Activated CD4-positive, alpha-beta memory T cell treated with anti-CD3 and anti-CD28 coated beads for 36 hours (primary cell): Measurements from ENCODE around the gene FLYWCH2. TPM values are rescaled to one million over a fixed set of nuclear protein-coding genes. Genes with fewer than 3 reads are reported as not detected.

ENCODE experiments used
- CTCF ChIA-PET: fragments of 350-600 bp; sonication (Branson Sonifier 250); formaldehyde crosslinking; loops from one replicate; lab custom pipeline; 2021; ENCODE audit warnings: antibody characterized with exemption, inconsistent platforms; lab: Charles Lee
- POLR2A ChIA-PET: fragments of 350-600 bp; sonication (Branson Sonifier 250); formaldehyde crosslinking; loops from one replicate; lab custom pipeline; 2021; ENCODE audit warnings: antibody characterized with exemption; lab: Charles Lee
- DNase-seq: peaks from one replicate; pipeline ENCODE4 v3.0.0-alpha.2; 2020
- H3K27ac Mint-ChIP-seq: one replicate; pipeline ENCODE4 v1.8.0; 2021; ENCODE audit warnings: mixed read lengths
- H3K27me3 Mint-ChIP-seq: one replicate; pipeline ENCODE4 v1.8.0; 2021; ENCODE audit warnings: mixed read lengths
- H3K36me3 Mint-ChIP-seq: one replicate; pipeline ENCODE4 v1.8.0; 2021; ENCODE audit warnings: mixed read lengths
- H3K4me1 Mint-ChIP-seq: one replicate; pipeline ENCODE4 v1.8.0; 2021; ENCODE audit warnings: low read depth, mixed read lengths
- H3K4me3 Mint-ChIP-seq: one replicate; pipeline ENCODE4 v1.8.0; 2021; ENCODE audit warnings: mild to moderate bottlenecking, mixed read lengths
- H3K9me3 Mint-ChIP-seq: one replicate; pipeline ENCODE4 v1.8.0; 2021; ENCODE audit warnings: mixed read lengths
- intact Hi-C: fragments of 100-400 bp; cut with micrococcal nuclease; formaldehyde crosslinking; loops from one replicate; pipeline ENCODE4 v1.15.1; 2023
- total RNA-seq, 2 experiments: library from RNA; stranded (reverse); gene quantifications; one replicate each; pipeline ENCODE4 v1.2.3, GENCODE V29; 2021

Gene FLYWCH2
- total RNA-seq, 2 experiments from 2014 or later, result 19.1 to 19.4 TPM

- H3K4me1 Mint-ChIP-seq, result peaks cover 12% of the 10 kb centered on the region
- intact Hi-C loops, result loop anchor here (1.0 to 10.0 kb wide), 6 partner anchors 29 to 203 kb away; partner anchors contain the start of genes ELOB, FLYWCH1 and SRRM2
These were observed 14.8 kb upstream of the FLYWCH2 start for GRCh38 chr16:2867987-2868789.

DNA sequence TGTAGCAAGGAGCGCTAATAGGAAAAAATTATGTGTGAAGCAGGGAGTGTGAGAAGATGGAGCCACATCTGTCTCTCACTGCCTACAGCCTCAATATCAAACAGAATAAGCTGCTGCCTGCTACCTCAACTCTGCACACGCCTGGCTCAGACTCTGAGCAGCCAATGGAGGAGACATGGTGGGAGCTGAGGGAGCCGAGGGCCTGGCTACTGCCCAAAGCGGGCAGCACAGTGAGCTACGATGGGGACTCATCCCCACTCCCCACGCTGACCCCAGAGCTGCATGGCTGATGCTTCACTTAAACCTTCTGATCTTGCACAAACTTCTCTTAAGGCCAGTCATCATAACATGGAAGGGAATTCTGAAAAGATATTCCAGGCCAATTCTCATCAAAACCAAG lies 11.1 kb upstream of the FLYWCH2 start:
- Mint-ChIP-seq H3K36me3 (no peaks in the 10 kb centered on the region), H3K4me1 (peaks cover 6% of the 10 kb centered on the region), H3K9me3 (no peaks in the 10 kb centered on the region), H3K27ac (no peak overlapping the region), H3K27me3 (no peaks in the 10 kb centered on the region), H3K4me3 (no peak overlapping the region)
- intact Hi-C loops, result no loop called here
- DNase-seq, result no peak
- ChIA-PET CTCF (interaction anchor here (0.9 to 2.4 kb wide), 4 partner anchors 9 to 41 kb away, joined by 3 to 17 read pairs (median 5); no protein-coding TSS in a partner anchor), POLR2A (interaction anchor here (1.2 kb wide), 1 partner anchor 11 kb away, joined by 4 read pairs; the partner anchor contains the start of gene FLYWCH2)

More at GRCh38 chr16:2867987-2868789, 14.8 kb upstream of the FLYWCH2 start:
- peak; percentile 99 for DNase-seq
- Mint-ChIP-seq H3K4me3 (peak overlapping the region; percentile 91), H3K9me3 (no peaks in the 10 kb centered on the region), H3K36me3 (no peaks in the 10 kb centered on the region), H3K27me3 (no peaks in the 10 kb centered on the region), H3K27ac (peak overlapping the region; percentile 90)
- POLR2A ChIA-PET, result interaction anchor here (0.6 to 2.0 kb wide), 10 partner anchors 14 to 204 kb away, joined by 3 to 19 read pairs (median 4); partner anchors contain the start of genes FLYWCH2, KCTD5 and SRRM2
- CTCF ChIA-PET, result interaction anchor here (0.7 to 2.3 kb wide), 28 partner anchors 11 to 186 kb away, joined by 3 to 60 read pairs (median 6); partner anchors contain the start of genes ELOB, FLYWCH2, KCTD5 and PRSS27

DNA sequence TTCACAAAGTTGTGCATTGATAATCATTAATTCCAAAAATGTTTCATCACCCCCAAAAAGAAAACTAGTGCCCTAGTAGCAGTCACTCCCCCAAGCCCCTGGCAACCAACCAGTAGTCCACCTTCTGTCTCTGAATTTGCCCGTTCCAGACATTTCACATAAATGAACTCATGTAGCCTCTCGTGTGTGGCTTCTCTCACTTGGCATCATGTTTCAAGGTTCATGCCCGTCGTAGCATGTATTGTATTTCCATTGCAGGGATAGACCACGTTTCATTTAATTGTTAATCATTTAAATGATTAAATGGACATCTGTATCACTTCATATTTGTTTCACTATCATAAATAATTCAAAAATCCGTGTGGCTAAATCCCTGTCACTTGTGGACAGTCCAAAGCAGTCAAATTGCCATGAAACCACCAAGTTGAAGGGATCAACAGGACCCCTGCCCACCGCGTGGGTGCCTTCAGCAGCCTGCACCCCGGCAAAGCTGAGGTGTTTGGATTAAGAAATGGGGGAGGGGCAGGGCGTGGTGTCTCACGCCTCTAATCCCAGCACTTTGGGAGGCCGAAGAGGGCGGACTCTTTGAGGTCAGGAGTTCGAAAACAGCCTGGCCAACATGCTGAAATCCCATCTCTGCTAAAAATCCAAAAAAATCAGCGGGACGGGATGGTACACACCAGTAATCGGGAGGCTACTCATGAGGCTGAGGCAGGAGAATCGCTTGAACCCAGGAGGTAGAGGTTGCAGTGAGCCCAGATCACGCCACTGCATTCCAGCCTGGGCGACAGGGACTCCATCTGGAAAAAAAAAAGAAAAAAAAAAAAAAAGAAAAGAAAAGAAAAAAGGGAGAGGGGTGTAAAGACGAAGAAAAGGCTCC lies 8.7 kb upstream of the FLYWCH2 start:
- Mint-ChIP-seq H3K4me1 (no peaks in the 10 kb centered on the region), H3K9me3 (no peaks in the 10 kb centered on the region), H3K36me3 (no peaks in the 10 kb centered on the region), H3K27me3 (no peaks in the 10 kb centered on the region), H3K4me3 (no peak overlapping the region), H3K27ac (no peak overlapping the region)
- no peak for DNase-seq
- ChIA-PET CTCF (interaction anchor here (0.6 to 1.4 kb wide), 8 partner anchors 10 to 59 kb away, joined by 3 to 12 read pairs (median 3); partner anchors contain the start of gene FLYWCH1), POLR2A (no interaction called here)
- intact Hi-C loops, result no loop called here

GRCh38 chr16:2874912-2875362 lies 8.1 kb upstream of the FLYWCH2 start:
- H3K36me3 Mint-ChIP-seq, result no peaks in the 10 kb centered on the region
- DNase-seq, result peak; percentile 80
- ChIA-PET CTCF (interaction anchor here (0.6 to 1.4 kb wide), 8 partner anchors 10 to 58 kb away, joined by 3 to 12 read pairs (median 3); partner anchors contain the start of gene FLYWCH1), POLR2A (no interaction called here)
- no peak overlapping the region for H3K4me3 Mint-ChIP-seq
- no peaks in the 10 kb centered on the region for H3K4me1 Mint-ChIP-seq
- no peaks in the 10 kb centered on the region for H3K27me3 Mint-ChIP-seq
- H3K9me3 Mint-ChIP-seq, result peaks cover 4% of the 10 kb centered on the region
- intact Hi-C loops, result no loop called here
- H3K27ac Mint-ChIP-seq, result no peak overlapping the region

GRCh38 chr16:2879854-2880508 lies 3.0 kb upstream of the FLYWCH2 start:
- ChIA-PET CTCF (interaction anchor here (1.1 to 2.1 kb wide), 4 partner anchors 8 to 47 kb away, joined by 3 to 11 read pairs (median 4); partner anchors contain the start of gene FLYWCH1), POLR2A (no interaction called here)
- no peaks in the 10 kb centered on the region for H3K36me3 Mint-ChIP-seq
- H3K27me3 Mint-ChIP-seq, result no peaks in the 10 kb centered on the region
- H3K27ac Mint-ChIP-seq, result no peak overlapping the region
- H3K4me1 Mint-ChIP-seq, result peaks cover 7% of the 10 kb centered on the region
- no peak for DNase-seq
- no peak overlapping the region for H3K4me3 Mint-ChIP-seq
- intact Hi-C loops, result loop anchor here (5.0 kb wide), 1 partner anchor 37 kb away; no protein-coding TSS in a partner anchor
- H3K9me3 Mint-ChIP-seq, result peaks cover 5% of the 10 kb centered on the region

- no peaks in the 10 kb centered on the region for H3K36me3 Mint-ChIP-seq
- DNase-seq, result peak; percentile 56
- H3K27me3 Mint-ChIP-seq, result no peaks in the 10 kb centered on the region
- peak overlapping the region; percentile 97 for H3K27ac Mint-ChIP-seq
- H3K4me3 Mint-ChIP-seq, result peak overlapping the region; percentile 90
- H3K9me3 Mint-ChIP-seq, result peaks cover 5% of the 10 kb centered on the region
- CTCF ChIA-PET, result interaction anchor here (0.6 to 2.5 kb wide), 10 partner anchors 14 to 77 kb away, joined by 3 to 21 read pairs (median 4); no protein-coding TSS in a partner anchor
- peaks cover 11% of the 10 kb centered on the region for H3K4me1 Mint-ChIP-seq
- intact Hi-C loops, result loop anchor here (1.0 to 5.0 kb wide), 2 partner anchors 23 to 35 kb away; no protein-coding TSS in a partner anchor
- POLR2A ChIA-PET, result interaction anchor here (0.7 to 2.0 kb wide), 7 partner anchors 11 to 122 kb away, joined by 3 to 19 read pairs (median 5); partner anchors contain the start of gene FLYWCH1
These were observed 999 bp upstream of the FLYWCH2 start for GRCh38 chr16:2881783-2882649.

DNA sequence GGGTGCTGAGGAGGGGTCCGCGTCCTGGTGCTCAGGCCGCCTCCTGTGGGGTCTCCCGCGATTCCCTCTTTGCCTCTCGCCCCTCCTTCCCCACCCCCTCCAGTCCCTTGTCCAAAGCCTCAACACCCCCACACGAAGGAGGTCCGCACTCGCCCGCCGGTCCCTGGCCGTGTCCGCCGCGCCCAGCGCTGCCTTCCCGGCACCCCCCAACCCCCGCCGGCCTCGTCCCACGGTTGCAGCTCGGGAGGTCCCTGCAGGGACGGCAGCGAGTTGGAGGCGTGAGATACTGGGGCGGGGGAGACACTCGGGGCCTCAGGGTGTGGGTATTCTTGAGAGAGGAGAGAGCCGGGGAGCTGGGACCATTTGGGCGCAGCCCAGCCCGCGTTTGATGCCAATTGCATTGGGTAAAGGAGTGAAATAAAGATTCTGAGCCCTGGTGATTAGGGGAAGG lies 468 bp downstream of the FLYWCH2 start:
- ChIA-PET CTCF (interaction anchor here (0.9 to 2.5 kb wide), 10 partner anchors 15 to 210 kb away, joined by 3 to 21 read pairs (median 4); no protein-coding TSS in a partner anchor), POLR2A (interaction anchor here (0.7 to 1.5 kb wide), 5 partner anchors 22 to 121 kb away, joined by 3 to 7 read pairs (median 4); partner anchors contain the start of gene FLYWCH1)
- peak overlapping the region; percentile 90 for H3K4me3 Mint-ChIP-seq
- H3K27ac Mint-ChIP-seq, result peak overlapping the region; percentile 66
- no peaks in the 10 kb centered on the region for H3K36me3 Mint-ChIP-seq
- peak; percentile 30 for DNase-seq
- H3K9me3 Mint-ChIP-seq, result peaks cover 5% of the 10 kb centered on the region
- H3K4me1 Mint-ChIP-seq, result peaks cover 11% of the 10 kb centered on the region
- intact Hi-C loops, result loop anchor here (5.0 kb wide), 1 partner anchor 34 kb away; no protein-coding TSS in a partner anchor
- no peaks in the 10 kb centered on the region for H3K27me3 Mint-ChIP-seq

DNA sequence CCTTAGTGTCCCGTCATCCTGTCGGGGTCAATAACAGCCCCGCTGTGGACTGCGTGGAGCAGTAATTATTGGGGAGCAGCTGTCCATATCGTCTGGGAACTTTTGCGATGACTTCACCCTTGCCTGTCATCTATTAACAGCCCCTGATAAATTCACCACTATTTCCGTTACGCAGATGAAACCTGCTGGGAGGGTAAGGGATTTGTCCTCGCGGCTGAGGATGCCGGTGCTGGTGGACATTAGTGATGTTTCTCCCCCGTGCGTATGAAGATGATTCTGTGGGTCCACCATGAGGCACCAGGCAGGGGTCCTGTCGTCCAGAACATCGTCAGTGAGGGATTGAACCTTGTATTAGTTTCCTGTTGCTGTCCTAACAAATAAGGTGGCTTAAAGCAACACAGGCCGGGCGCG lies 1.0 kb downstream of the FLYWCH2 start:
- Mint-ChIP-seq H3K27me3 (no peaks in the 10 kb centered on the region), H3K36me3 (no peaks in the 10 kb centered on the region), H3K27ac (peak overlapping the region; percentile 66), H3K9me3 (peaks cover 5% of the 10 kb centered on the region), H3K4me3 (peak overlapping the region; percentile 90), H3K4me1 (peaks cover 11% of the 10 kb centered on the region)
- CTCF ChIA-PET, result interaction anchor here (0.9 to 2.5 kb wide), 4 partner anchors 16 to 210 kb away, joined by 4 to 21 read pairs (median 12); no protein-coding TSS in a partner anchor
- intact Hi-C loops, result loop anchor here (5.0 kb wide), 1 partner anchor 33 kb away; no protein-coding TSS in a partner anchor
- no peak for DNase-seq
- POLR2A ChIA-PET, result interaction anchor here (0.7 to 1.5 kb wide), 2 partner anchors 22 to 86 kb away, joined by 3 to 5 read pairs; no protein-coding TSS in a partner anchor

- no peaks in the 10 kb centered on the region for H3K4me1 Mint-ChIP-seq
- intact Hi-C loops, result no loop called here
- no peaks in the 10 kb centered on the region for H3K27me3 Mint-ChIP-seq
- no peak overlapping the region for H3K4me3 Mint-ChIP-seq
- CTCF ChIA-PET, result no interaction called here
- no peak for DNase-seq
- H3K27ac Mint-ChIP-seq, result no peak overlapping the region
- H3K36me3 Mint-ChIP-seq, result no peaks in the 10 kb centered on the region
- H3K9me3 Mint-ChIP-seq, result no peaks in the 10 kb centered on the region
- POLR2A ChIA-PET, result no interaction called here
These were observed 11.2 kb downstream of the FLYWCH2 start for GRCh38 chr16:2894231-2894630.

GRCh38 chr16:2895813-2896212 lies 12.8 kb downstream of the FLYWCH2 start:
- intact Hi-C loops, result no loop called here
- no peak for DNase-seq
- Mint-ChIP-seq H3K4me3 (no peak overlapping the region), H3K27ac (no peak overlapping the region), H3K9me3 (no peaks in the 10 kb centered on the region), H3K27me3 (no peaks in the 10 kb centered on the region), H3K4me1 (no peaks in the 10 kb centered on the region), H3K36me3 (no peaks in the 10 kb centered on the region)
- ChIA-PET CTCF (interaction anchor here (1.0 kb wide), 1 partner anchor 24 kb away, joined by 3 read pairs; no protein-coding TSS in a partner anchor), POLR2A (no interaction called here)
